Endothelial cell of umbilical vein (primary cell): ENCODE measurements around the gene UGCG.

Experiments
- EZH2 ChIP-seq: IDR thresholded peaks from 2 replicates; pipeline ENCODE4 v1.6.1; 2012; ENCODE audit warnings: borderline replicate concordance, low read depth, mild to moderate bottlenecking, moderate library complexity, low read length, inconsistent platforms; ENCODE audit not compliant: severe bottlenecking
- FOS ChIP-seq: IDR thresholded peaks from 2 replicates; pipeline ENCODE4 v1.6.1; 2011; ENCODE audit warnings: mild to moderate bottlenecking, low read length, moderate library complexity, borderline replicate concordance; ENCODE audit not compliant: insufficient read depth
- POLR2A ChIP-seq: IDR thresholded peaks from 2 replicates; pipeline ENCODE4 v1.6.1; 2012; ENCODE audit warnings: low read depth, mild to moderate bottlenecking, control low read depth, low read length
- POLR2AphosphoS5 ChIP-seq: IDR thresholded peaks from 2 replicates; pipeline ENCODE4 v1.6.1; 2012; ENCODE audit warnings: low read depth, mild to moderate bottlenecking, control low read depth, low read length, moderate library complexity; ENCODE audit not compliant: insufficient read depth
- TF ChIP-seq, protein P1 (sequence below), 2 donors: IDR thresholded peaks; 1 replicate in 1 of 2; 2 replicates in 1 of 2; pipeline ENCODE4 v1.5.1; 2011; ENCODE audit warnings: low read length in 2 of 2, mild to moderate bottlenecking in 2 of 2, moderate library complexity in 2 of 2, control low read depth in 1 of 2, inconsistent platforms in 1 of 2, low read depth in 1 of 2; ENCODE audit not compliant: insufficient read depth in 1 of 2; ENCODE audit errors: extremely low read depth in 1 of 2
- TF ChIP-seq, protein P2 (sequence below): IDR thresholded peaks from 2 replicates; pipeline ENCODE4 v1.6.1; 2011; ENCODE audit not compliant: insufficient read depth, insufficient read length

GRCh38 chr9:111854799-111855198 is 41.8 kb upstream of the UGCG start:
- TF ChIP-seq, protein P1, sequence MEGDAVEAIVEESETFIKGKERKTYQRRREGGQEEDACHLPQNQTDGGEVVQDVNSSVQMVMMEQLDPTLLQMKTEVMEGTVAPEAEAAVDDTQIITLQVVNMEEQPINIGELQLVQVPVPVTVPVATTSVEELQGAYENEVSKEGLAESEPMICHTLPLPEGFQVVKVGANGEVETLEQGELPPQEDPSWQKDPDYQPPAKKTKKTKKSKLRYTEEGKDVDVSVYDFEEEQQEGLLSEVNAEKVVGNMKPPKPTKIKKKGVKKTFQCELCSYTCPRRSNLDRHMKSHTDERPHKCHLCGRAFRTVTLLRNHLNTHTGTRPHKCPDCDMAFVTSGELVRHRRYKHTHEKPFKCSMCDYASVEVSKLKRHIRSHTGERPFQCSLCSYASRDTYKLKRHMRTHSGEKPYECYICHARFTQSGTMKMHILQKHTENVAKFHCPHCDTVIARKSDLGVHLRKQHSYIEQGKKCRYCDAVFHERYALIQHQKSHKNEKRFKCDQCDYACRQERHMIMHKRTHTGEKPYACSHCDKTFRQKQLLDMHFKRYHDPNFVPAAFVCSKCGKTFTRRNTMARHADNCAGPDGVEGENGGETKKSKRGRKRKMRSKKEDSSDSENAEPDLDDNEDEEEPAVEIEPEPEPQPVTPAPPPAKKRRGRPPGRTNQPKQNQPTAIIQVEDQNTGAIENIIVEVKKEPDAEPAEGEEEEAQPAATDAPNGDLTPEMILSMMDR (IDR thresholded peaks at IDR 0.05; ENCODE audit: extremely low read depth in 1 of 2, insufficient read depth in 1 of 2, low read depth in 1 of 2, low read length in 2 of 2): no peak
- TF ChIP-seq FOS (no peak), POLR2A (no peak), EZH2 (no peak), POLR2AphosphoS5 (no peak)
- TF ChIP-seq, protein P2, sequence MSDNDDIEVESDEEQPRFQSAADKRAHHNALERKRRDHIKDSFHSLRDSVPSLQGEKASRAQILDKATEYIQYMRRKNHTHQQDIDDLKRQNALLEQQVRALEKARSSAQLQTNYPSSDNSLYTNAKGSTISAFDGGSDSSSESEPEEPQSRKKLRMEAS: no peak
